Breast epithelium (tissue), 3 donors: ENCODE measurements around the gene TXLNG.

Experiments used
- POLR2AphosphoS5 ChIP-seq, 3 donors: sonication (generic); formaldehyde crosslinking; IDR thresholded peaks; one replicate each; pipeline ENCODE4 v1.6.1; 2017; ENCODE audit warnings: antibody characterized with exemption in 3 of 3
- TF ChIP-seq, protein P1 (sequence below), 3 donors: fragments of 450-650 bp; IDR thresholded peaks; one replicate each; pipeline ENCODE4 v1.5.1; 2016 to 2017; ENCODE audit warnings: antibody characterized with exemption in 3 of 3, mild to moderate bottlenecking in 3 of 3, moderate library complexity in 3 of 3

DNA sequence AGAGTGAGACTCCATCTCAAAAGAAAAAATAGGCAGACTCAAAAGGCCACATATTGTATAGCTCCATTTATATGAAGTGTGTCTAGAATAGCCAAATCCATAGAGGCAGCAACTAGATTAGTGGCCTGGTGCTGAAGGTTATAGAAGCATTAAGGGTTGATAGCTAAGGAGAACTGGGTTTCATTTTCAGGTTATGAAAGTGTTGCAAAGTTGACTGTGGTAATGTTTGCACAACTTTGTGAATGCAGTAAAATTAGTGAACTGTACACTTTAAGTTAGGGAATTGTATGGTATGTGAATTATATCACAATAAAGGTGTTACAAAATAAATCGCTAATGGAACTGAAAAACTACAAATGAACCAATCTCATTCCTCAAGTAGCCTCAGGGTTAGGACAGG, 28.3 kb downstream of the TXLNG start:
- no peak for TF ChIP-seq POLR2AphosphoS5 (IDR thresholded peaks at IDR 0.05)
- TF ChIP-seq, protein P1, sequence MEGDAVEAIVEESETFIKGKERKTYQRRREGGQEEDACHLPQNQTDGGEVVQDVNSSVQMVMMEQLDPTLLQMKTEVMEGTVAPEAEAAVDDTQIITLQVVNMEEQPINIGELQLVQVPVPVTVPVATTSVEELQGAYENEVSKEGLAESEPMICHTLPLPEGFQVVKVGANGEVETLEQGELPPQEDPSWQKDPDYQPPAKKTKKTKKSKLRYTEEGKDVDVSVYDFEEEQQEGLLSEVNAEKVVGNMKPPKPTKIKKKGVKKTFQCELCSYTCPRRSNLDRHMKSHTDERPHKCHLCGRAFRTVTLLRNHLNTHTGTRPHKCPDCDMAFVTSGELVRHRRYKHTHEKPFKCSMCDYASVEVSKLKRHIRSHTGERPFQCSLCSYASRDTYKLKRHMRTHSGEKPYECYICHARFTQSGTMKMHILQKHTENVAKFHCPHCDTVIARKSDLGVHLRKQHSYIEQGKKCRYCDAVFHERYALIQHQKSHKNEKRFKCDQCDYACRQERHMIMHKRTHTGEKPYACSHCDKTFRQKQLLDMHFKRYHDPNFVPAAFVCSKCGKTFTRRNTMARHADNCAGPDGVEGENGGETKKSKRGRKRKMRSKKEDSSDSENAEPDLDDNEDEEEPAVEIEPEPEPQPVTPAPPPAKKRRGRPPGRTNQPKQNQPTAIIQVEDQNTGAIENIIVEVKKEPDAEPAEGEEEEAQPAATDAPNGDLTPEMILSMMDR (IDR thresholded peaks at IDR 0.05), result no peak
